ENCODE measurements around the gene NT5E.
"Not testable (repeated sequence)": the region's sequence is repeated elsewhere in the genome, so short reads cannot be mapped to it uniquely, and the experiment has no call there.

The NT5E gene

GRCh38 chr6:85494547-85495536 is 45.0 kb downstream of the NT5E start:
- H3K27ac ChIP-seq, result no peak overlapping the region
- no peaks in the 10 kb centered on the region for H3K9me3 ChIP-seq (ENCODE audit: low read depth, low read length)
- TF ChIP-seq EZH2 (IDR thresholded peaks at IDR 0.05) (no peak), FOXP2 (optimal IDR thresholded peaks at IDR 0.05; ENCODE audit: control extremely low read depth, extremely low read length, insufficient read depth) (no peak), POLR2AphosphoS5 (IDR thresholded peaks at IDR 0.05; ENCODE audit: borderline replicate concordance, low read depth, low read length) (no peak)
- H3K36me3 ChIP-seq (ENCODE audit: insufficient read depth, low read length), result no peaks in the 10 kb centered on the region
- no peak for DNase-seq (ENCODE audit: low read depth, low spot score)
- no peak overlapping the region for H3K4me3 ChIP-seq
- H3K9ac ChIP-seq (ENCODE audit: insufficient read length), result no peak overlapping the region

DNA sequence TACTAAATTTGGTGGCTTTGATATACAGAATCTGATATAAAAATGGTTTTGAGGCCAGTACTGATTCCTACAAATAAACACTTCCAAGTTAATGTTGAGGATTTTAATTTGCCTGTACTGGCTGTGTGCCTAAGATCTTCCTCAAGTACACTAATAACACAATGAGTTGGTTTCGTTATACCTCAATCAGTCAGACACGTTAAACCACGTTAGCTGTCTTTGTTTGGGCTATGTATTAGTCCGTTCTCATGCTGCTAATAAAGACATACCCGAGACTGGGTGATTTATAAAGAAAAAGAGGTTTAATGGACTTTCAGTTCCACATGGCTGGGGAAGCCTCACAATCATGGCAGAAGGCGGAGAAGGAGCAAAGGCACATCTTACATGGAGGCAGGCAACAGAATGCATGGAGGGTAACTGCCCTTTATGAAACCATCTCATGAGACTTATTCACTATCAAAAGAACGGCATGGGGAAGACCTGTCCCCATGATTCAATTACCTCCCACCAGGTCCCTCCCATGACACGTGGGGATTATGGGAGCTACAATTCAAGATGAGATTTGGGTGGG is 46.2 kb downstream of the NT5E start:
- Histone ChIP-seq H3K9ac (ENCODE audit: insufficient read length) (no peak overlapping the region), H3K4me3 (no peak overlapping the region), H3K27ac (no peak overlapping the region), H3K9me3 (ENCODE audit: low read depth, low read length) (no peaks in the 10 kb centered on the region), H3K36me3 (ENCODE audit: insufficient read depth, low read length) (no peaks in the 10 kb centered on the region)
- TF ChIP-seq FOXP2 (optimal IDR thresholded peaks at IDR 0.05; ENCODE audit: control extremely low read depth, extremely low read length, insufficient read depth) (no peak), EZH2 (IDR thresholded peaks at IDR 0.05) (no peak), POLR2AphosphoS5 (IDR thresholded peaks at IDR 0.05; ENCODE audit: borderline replicate concordance, low read depth, low read length) (no peak)
- DNase-seq (ENCODE audit: low read depth, low spot score), result no peak

DNA sequence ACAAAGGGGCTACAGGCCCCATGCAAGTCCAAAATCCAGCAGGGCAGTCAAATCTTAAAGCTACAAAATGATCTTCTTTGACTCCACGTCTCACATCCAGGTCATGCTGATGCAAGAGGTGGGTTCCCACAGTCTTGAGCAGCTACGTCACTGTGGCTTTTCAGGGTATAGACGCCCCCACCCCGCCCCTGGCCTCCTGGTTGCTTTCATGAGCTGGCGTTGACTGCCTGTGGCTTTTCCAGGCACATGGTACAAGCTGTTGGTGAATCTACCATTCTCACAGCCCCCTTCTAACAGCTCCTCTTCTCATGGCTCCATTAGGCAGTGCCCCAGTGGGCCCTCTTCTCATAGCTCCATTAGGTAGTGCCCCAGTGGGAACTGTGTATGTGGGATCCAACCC is 47.0 kb downstream of the NT5E start:
- Histone ChIP-seq H3K9ac (ENCODE audit: insufficient read length) (no peak overlapping the region), H3K9me3 (ENCODE audit: low read depth, low read length) (no peaks in the 10 kb centered on the region), H3K36me3 (ENCODE audit: insufficient read depth, low read length) (no peaks in the 10 kb centered on the region), H3K4me3 (no peak overlapping the region), H3K27ac (no peak overlapping the region)
- DNase-seq (ENCODE audit: low read depth, low spot score), result no peak
- TF ChIP-seq EZH2 (IDR thresholded peaks at IDR 0.05) (no peak), POLR2AphosphoS5 (IDR thresholded peaks at IDR 0.05; ENCODE audit: borderline replicate concordance, low read depth, low read length) (no peak), FOXP2 (optimal IDR thresholded peaks at IDR 0.05; ENCODE audit: control extremely low read depth, extremely low read length, insufficient read depth) (no peak)

- H3K27ac ChIP-seq, result no peak overlapping the region
- no peak for DNase-seq (ENCODE audit: low read depth, low spot score)
Measured at GRCh38 chr6:85498596-85499258, 48.8 kb downstream of the NT5E start.

DNA sequence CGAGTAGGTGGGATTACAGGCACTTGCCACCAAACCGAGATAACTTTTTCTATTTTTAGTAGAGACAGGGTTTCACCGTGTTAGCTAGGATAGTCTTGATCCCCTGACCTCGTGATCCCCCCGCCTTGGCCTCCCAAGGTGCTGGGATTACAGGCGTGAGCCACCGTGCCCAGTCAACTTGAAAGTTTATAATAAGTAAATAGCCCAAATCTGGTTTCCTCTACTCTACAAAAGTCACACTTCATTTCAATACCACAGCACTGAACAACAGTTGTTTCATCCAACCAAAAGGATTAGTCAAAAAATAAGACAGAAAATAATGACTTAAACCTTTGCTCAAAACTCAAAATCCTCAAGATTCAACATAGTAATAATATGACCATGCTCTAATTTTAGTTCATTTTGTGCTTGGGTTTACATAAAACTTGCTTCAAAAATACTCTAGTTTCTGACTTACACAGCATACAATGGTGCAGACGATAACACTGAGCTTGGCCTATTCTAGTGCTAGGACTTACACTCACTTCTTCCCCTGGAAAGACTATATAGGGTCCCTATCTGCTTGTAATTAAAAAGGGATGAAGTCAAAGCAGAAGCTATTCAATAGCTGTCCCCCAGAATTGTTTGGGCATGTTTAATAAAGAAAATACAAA is 56.7 kb downstream of the NT5E start:
- TF ChIP-seq FOXP2 (optimal IDR thresholded peaks at IDR 0.05; ENCODE audit: control extremely low read depth, extremely low read length, insufficient read depth), result no peak
- TF ChIP-seq POLR2AphosphoS5 (IDR thresholded peaks at IDR 0.05; ENCODE audit: borderline replicate concordance, low read depth, low read length), result no peak
- TF ChIP-seq EZH2 (IDR thresholded peaks at IDR 0.05), result no peak
- Histone ChIP-seq H3K4me3 (no peak overlapping the region), H3K36me3 (ENCODE audit: insufficient read depth, low read length) (no peaks in the 10 kb centered on the region; the same call in 1 of the 2 replicates)

More at GRCh38 chr6:85498596-85499258, 48.8 kb downstream of the NT5E start:
- Histone ChIP-seq H3K9me3 (ENCODE audit: low read depth, low read length) (no peaks in the 10 kb centered on the region), H3K36me3 (ENCODE audit: insufficient read depth, low read length) (no peaks in the 10 kb centered on the region), H3K4me3 (no peak overlapping the region), H3K9ac (ENCODE audit: insufficient read length) (no peak overlapping the region)
- TF ChIP-seq POLR2AphosphoS5 (IDR thresholded peaks at IDR 0.05; ENCODE audit: borderline replicate concordance, low read depth, low read length) (no peak), EZH2 (IDR thresholded peaks at IDR 0.05) (no peak), FOXP2 (optimal IDR thresholded peaks at IDR 0.05; ENCODE audit: control extremely low read depth, extremely low read length, insufficient read depth) (no peak)

GRCh38 chr6:85516168-85516567 is 66.3 kb downstream of the NT5E start:
- no peak overlapping the region for H3K27ac ChIP-seq
- H3K4me3 ChIP-seq, result no peak overlapping the region
- no peaks in the 10 kb centered on the region for H3K9me3 ChIP-seq (ENCODE audit: low read depth, low read length)
- H3K36me3 ChIP-seq (ENCODE audit: insufficient read depth, low read length), result peaks cover 3% of the 10 kb centered on the region; the same call in 1 of the 2 replicates
- no peak for DNase-seq (ENCODE audit: low read depth, low spot score)
- no peak overlapping the region for H3K9ac ChIP-seq (ENCODE audit: insufficient read length)
- no peak for TF ChIP-seq FOXP2 (optimal IDR thresholded peaks at IDR 0.05; ENCODE audit: control extremely low read depth, extremely low read length, insufficient read depth)
- TF ChIP-seq EZH2 (IDR thresholded peaks at IDR 0.05), result no peak
- no peak for TF ChIP-seq POLR2AphosphoS5 (IDR thresholded peaks at IDR 0.05; ENCODE audit: borderline replicate concordance, low read depth, low read length)

More for the DNA sequence above, 56.7 kb downstream of the NT5E start:
- no peak for DNase-seq (ENCODE audit: low read depth, low spot score)
- no peak overlapping the region for H3K27ac ChIP-seq
- H3K9ac ChIP-seq (ENCODE audit: insufficient read length), result no peak overlapping the region
- no peaks in the 10 kb centered on the region for H3K9me3 ChIP-seq (ENCODE audit: low read depth, low read length)

DNA sequence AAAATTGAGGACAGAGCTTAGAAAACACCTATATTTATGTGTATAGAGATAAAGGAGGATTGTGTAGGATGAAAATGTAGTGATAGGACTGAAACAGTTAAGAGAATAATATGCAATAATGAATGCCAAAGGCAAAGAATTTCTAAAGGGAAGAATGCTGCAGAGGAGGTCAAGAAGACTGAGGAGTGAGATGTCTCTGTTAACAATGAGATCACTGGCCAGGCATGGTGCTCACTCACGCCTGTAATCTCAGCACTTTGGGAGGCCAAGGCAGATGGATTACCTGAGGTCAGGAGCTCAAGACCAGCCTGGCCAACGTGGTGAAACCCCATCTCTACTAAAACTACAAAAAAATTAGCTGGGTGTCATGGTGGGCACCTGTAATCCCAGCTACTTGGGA is 74.4 kb downstream of the NT5E start:
- not testable (repeated sequence) for H3K4me3 ChIP-seq; DNase-seq (ENCODE audit: low read depth, low spot score); H3K36me3 ChIP-seq (ENCODE audit: insufficient read depth, low read length); H3K9ac ChIP-seq (ENCODE audit: insufficient read length); H3K27ac ChIP-seq; H3K9me3 ChIP-seq (ENCODE audit: low read depth, low read length)

DNA sequence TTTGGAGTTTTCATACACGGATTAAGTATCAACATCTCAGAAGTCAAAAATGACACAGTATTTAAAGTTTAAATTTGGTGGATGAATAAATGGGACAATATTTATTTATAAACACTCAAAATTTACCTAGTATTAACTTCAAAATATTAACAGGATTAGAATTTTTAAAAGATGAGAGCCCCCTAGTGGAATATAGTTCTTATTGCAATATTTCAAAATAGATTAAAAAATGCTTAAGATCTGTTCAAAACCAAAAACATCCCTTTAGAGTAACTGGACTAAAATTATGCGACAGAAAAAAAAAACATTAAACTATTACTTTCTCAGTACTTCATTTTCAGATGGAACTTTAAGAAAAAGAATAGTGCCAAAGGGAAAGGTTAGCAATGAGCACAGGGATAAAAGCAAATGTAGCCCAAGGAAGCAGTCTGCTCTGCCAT is 87.2 kb downstream of the NT5E start:
- Histone ChIP-seq H3K9ac (ENCODE audit: insufficient read length) (no peak overlapping the region), H3K4me3 (no peak overlapping the region), H3K36me3 (ENCODE audit: insufficient read depth, low read length) (no peaks in the 10 kb centered on the region), H3K27ac (no peak overlapping the region), H3K9me3 (ENCODE audit: low read depth, low read length) (no peaks in the 10 kb centered on the region)
- DNase-seq (ENCODE audit: low read depth, low spot score), result peak; percentile 3
- no peak for TF ChIP-seq FOXP2 (optimal IDR thresholded peaks at IDR 0.05; ENCODE audit: control extremely low read depth, extremely low read length, insufficient read depth)
- TF ChIP-seq EZH2 (IDR thresholded peaks at IDR 0.05), result no peak
- no peak for TF ChIP-seq POLR2AphosphoS5 (IDR thresholded peaks at IDR 0.05; ENCODE audit: borderline replicate concordance, low read depth, low read length)
